ENCODE measurements around the gene FOXA1. TPM values are rescaled to one million over a fixed set of nuclear protein-coding genes. Genes with fewer than 3 reads are reported as not detected.

FOXA1 gene
- total and polyA plus RNA-seq, 2 of the 8 experiments (the other 6 are each of a cell fraction or from before 2014, with no cell fraction given), result 0.08 to 0.20 TPM

DNA sequence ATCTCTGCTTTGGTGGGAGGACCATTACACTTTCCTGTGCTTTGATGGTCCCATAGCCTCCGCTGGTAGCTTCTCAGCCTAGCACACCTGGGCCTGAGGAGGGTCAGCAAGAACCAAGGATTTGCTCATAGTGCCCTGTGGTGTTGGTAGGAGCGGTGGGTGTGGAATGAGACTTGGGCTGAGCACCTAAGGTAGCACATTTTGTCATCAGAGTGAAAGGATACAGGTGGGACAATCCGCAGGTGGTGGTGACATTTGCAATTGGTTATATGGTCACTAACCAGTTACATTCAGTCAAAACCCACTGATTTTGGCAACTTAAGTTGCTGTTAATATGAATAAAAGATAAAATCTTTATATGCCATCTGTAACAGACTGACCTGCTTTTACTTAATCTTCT lies 47.1 kb upstream of the FOXA1 start:
- no peak overlapping the region for H4K5ac ChIP-seq (ENCODE audit: insufficient read length, low read depth, low read length)
- no peak overlapping the region for H2BK5ac ChIP-seq (ENCODE audit: low read depth, low read length)
- no peaks in the 10 kb centered on the region for H3K4me1 ChIP-seq (replicated peaks in 1 of 4; ENCODE audit: control insufficient read depth in 3 of 4, insufficient read depth in 4 of 4, low read length in 3 of 4)
- H2AK5ac ChIP-seq (ENCODE audit: low read depth, low read length), result no peak overlapping the region
- H3K27me3 ChIP-seq (replicated peaks in 1 of 4; ENCODE audit: control insufficient read depth in 3 of 4, extremely low read depth in 1 of 4, insufficient read depth in 3 of 4, low read length in 3 of 4), result no peaks in the 10 kb centered on the region
- no peaks in the 10 kb centered on the region for H3K79me2 ChIP-seq (ENCODE audit: control insufficient read depth in 1 of 2, insufficient read depth in 2 of 2, low read length in 2 of 2)
- no peak overlapping the region for H2BK15ac ChIP-seq (ENCODE audit: low read length)
- H2BK20ac ChIP-seq (ENCODE audit: low read length), result peak overlapping the region; percentile 66; the same call in 1 of the 2 replicates
- no peak overlapping the region for H2BK12ac ChIP-seq (ENCODE audit: low read depth, low read length)
- no peaks in the 10 kb centered on the region for H3K36me3 ChIP-seq (ENCODE audit: control insufficient read depth in 2 of 4, insufficient read depth in 4 of 4, low read length in 3 of 4)
- no peak overlapping the region for H3K4ac ChIP-seq (replicated peaks; ENCODE audit: insufficient read length, low read depth, low read length)
- H3K9ac ChIP-seq (replicated peaks in 1 of 4; ENCODE audit: extremely low read depth in 1 of 4, low read depth in 3 of 4, low read length in 3 of 4), result no peak overlapping the region
- 81% methylated on average over 3 of the region's 3 CpGs; no CpG with 5 or more reads in 1 of the 2 experiments for WGBS, 2 experiments (ENCODE audit: extremely low coverage in 1 of 2, insufficient coverage in 1 of 2, insufficient read length in 1 of 2, insufficient replicate concordance in 2 of 2, low coverage in 1 of 2, low lambda C conversion rate in 2 of 2, missing lambda C conversion rate in 1 of 2)
- POLR2A ChIA-PET (ENCODE audit: partially characterized antibody), result no interaction called here
- no peak overlapping the region for H3K56ac ChIP-seq (replicated peaks; ENCODE audit: insufficient read length, low read depth, low read length)
- H3K14ac ChIP-seq (ENCODE audit: insufficient read length), result no peak overlapping the region
- no peak overlapping the region for H2AFZ ChIP-seq (ENCODE audit: low read length)
- H4K91ac ChIP-seq (replicated peaks; ENCODE audit: insufficient read length, low read length), result no peak overlapping the region
- no peak overlapping the region for H3K27ac ChIP-seq (ENCODE audit: low read depth, low read length)
- no peak overlapping the region for H4K8ac ChIP-seq (ENCODE audit: extremely low read depth, insufficient read depth, low read length)
- H3K4me3 ChIP-seq (ENCODE audit: extremely low read depth in 1 of 4, insufficient read depth in 2 of 4, low read depth in 3 of 4, low read length in 4 of 4), result no peak overlapping the region
- H4K20me1 ChIP-seq (replicated peaks in 1 of 2; ENCODE audit: control insufficient read depth in 1 of 2, insufficient read depth in 2 of 2, low read length in 2 of 2), result no peaks in the 10 kb centered on the region
- CTCF ChIA-PET (ENCODE audit: partially characterized antibody), result interaction anchor here (1.5 to 2.5 kb wide), 2 partner anchors 14 to 395 kb away, joined by 5 to 9 read pairs; no protein-coding TSS in a partner anchor
- H3K18ac ChIP-seq (ENCODE audit: extremely low read depth, low read length), result no peak overlapping the region
- FAIRE-seq, result no peak
- H3K79me1 ChIP-seq (ENCODE audit: low read depth, low read length), result no peaks in the 10 kb centered on the region
- no peak for DNase-seq (ENCODE audit: low read depth in 1 of 2, low spot score in 2 of 2)
- H2BK120ac ChIP-seq (replicated peaks; ENCODE audit: low read depth, low read length), result no peak overlapping the region
- no peak overlapping the region for H3K4me2 ChIP-seq (ENCODE audit: insufficient read depth in 1 of 2, low read depth in 2 of 2, low read length in 2 of 2)
- TF ChIP-seq CTBP2 (IDR thresholded peaks at IDR 0.05; ENCODE audit: borderline replicate concordance, insufficient read depth, insufficient read length, low read length) (no peak), RFX5 (IDR thresholded peaks at IDR 0.05; ENCODE audit: borderline replicate concordance, low read depth, low read length) (no peak), FOSL1 (IDR thresholded peaks at IDR 0.05; ENCODE audit: insufficient read depth, low read depth, low read length) (no peak), JUN (IDR thresholded peaks at IDR 0.05; ENCODE audit: low read depth, low read length) (no peak), SAP30 (IDR thresholded peaks at IDR 0.05; ENCODE audit: insufficient read depth, insufficient replicate concordance, low read length) (no peak)
- no peak overlapping the region for H3K23ac ChIP-seq (ENCODE audit: insufficient read length)
- no peaks in the 10 kb centered on the region for H3K9me3 ChIP-seq (ENCODE audit: insufficient read depth in 2 of 2, low read depth in 1 of 2, low read length in 1 of 2)
- H3K23me2 ChIP-seq (ENCODE audit: low read depth, low read length), result no peaks in the 10 kb centered on the region
